Muscle of leg (tissue), 11 donors: ENCODE measurements around the gene CNTRL. TPM values are rescaled to one million over a fixed set of nuclear protein-coding genes. Genes with fewer than 3 reads are reported as not detected.

Experiments
- DNase-seq: peaks from one replicate; pipeline ENCODE4 v3.0.0; 2013
- H3K27ac ChIP-seq: one replicate; pipeline ENCODE4 v1.5.1; 2013; ENCODE audit warnings: mild to moderate bottlenecking, low read length, control low read depth
- H3K27me3 ChIP-seq: one replicate; pipeline ENCODE4 v1.6.1; 2013; ENCODE audit warnings: low read length; ENCODE audit not compliant: control insufficient read depth, insufficient read depth
- H3K36me3 ChIP-seq: one replicate; pipeline ENCODE4 v1.6.1; 2013; ENCODE audit warnings: low read length; ENCODE audit not compliant: control insufficient read depth, insufficient read depth
- H3K4me1 ChIP-seq: one replicate; pipeline ENCODE4 v1.6.1; 2013; ENCODE audit warnings: low read length; ENCODE audit not compliant: control insufficient read depth, insufficient read depth
- H3K4me3 ChIP-seq: one replicate; pipeline ENCODE4 v1.5.1; 2013; ENCODE audit warnings: low read length, control low read depth
- H3K9me3 ChIP-seq: replicated peaks from 2 replicates; pipeline ENCODE4 v1.6.1; 2013; ENCODE audit warnings: low read depth, low read length; ENCODE audit not compliant: control insufficient read depth
- WGBS: methylation state at CpG from one replicate; pipeline ENCODE4 v1.1.5; 2013; ENCODE audit warnings: missing lambda C conversion rate; ENCODE audit not compliant: insufficient coverage; 5-methylcytosine and 5-hydroxymethylcytosine counted together
- polyA plus RNA-seq, 8 donors: library from polyadenylated mRNA; unstranded; fragments of 120-200 nt; gene quantifications; one replicate each; pipeline versions ENCODE4 v1.2.1 to v1.2.3, GENCODE V29; 2013; ENCODE audit warnings: inconsistent platforms in 1 of 8, low replicate concordance in 1 of 8; ENCODE audit not compliant: insufficient read length in 8 of 8, insufficient read depth in 1 of 8
- total RNA-seq: library from RNA; stranded (reverse); fragments of 120-200 nt; gene quantifications from one replicate; pipeline ENCODE4 v1.2.4, GENCODE V29; 2013

CNTRL gene
- total and polyA plus RNA-seq, 9 donors = 14.7 to 24.6 (median 17.0) TPM

GRCh38 chr9:121150188-121150587 lies 75.4 kb downstream of the CNTRL start:
- H3K4me1 ChIP-seq = no peaks in the 10 kb centered on the region
- 64% methylated on average over 1 of the region's 2 CpGs for WGBS
- H3K27me3 ChIP-seq = no peaks in the 10 kb centered on the region
- H3K4me3 ChIP-seq = no peak overlapping the region
- no peak overlapping the region for H3K27ac ChIP-seq
- no peak for DNase-seq
- H3K9me3 ChIP-seq = no peaks in the 10 kb centered on the region
- peaks cover 62% of the 10 kb centered on the region for H3K36me3 ChIP-seq

GRCh38 chr9:121153642-121154041 lies 78.9 kb downstream of the CNTRL start:
- no peaks in the 10 kb centered on the region for H3K9me3 ChIP-seq
- no peak overlapping the region for H3K4me3 ChIP-seq
- H3K4me1 ChIP-seq = no peaks in the 10 kb centered on the region
- H3K27me3 ChIP-seq = no peaks in the 10 kb centered on the region
- 80% methylated on average over 1 of the region's 1 CpG for WGBS
- H3K27ac ChIP-seq = no peak overlapping the region
- no peak for DNase-seq
- peaks cover 50% of the 10 kb centered on the region for H3K36me3 ChIP-seq

GRCh38 chr9:121154782-121155181 lies 80.0 kb downstream of the CNTRL start:
- Histone ChIP-seq H3K36me3 (peaks cover 54% of the 10 kb centered on the region), H3K9me3 (no peaks in the 10 kb centered on the region), H3K4me3 (no peak overlapping the region), H3K4me1 (no peaks in the 10 kb centered on the region), H3K27me3 (no peaks in the 10 kb centered on the region), H3K27ac (no peak overlapping the region)
- no peak for DNase-seq
- WGBS = 100% methylated on average over 1 of the region's 6 CpGs

- H3K9me3 ChIP-seq = no peaks in the 10 kb centered on the region
- WGBS = no CpG with 5 or more reads among the region's 2 CpGs
- no peak overlapping the region for H3K4me3 ChIP-seq
- no peaks in the 10 kb centered on the region for H3K4me1 ChIP-seq
- peak; percentile 23 for DNase-seq
- H3K27ac ChIP-seq = no peak overlapping the region
- H3K27me3 ChIP-seq = no peaks in the 10 kb centered on the region
- peaks cover 51% of the 10 kb centered on the region for H3K36me3 ChIP-seq
These were observed 81.5 kb downstream of the CNTRL start for GRCh38 chr9:121156263-121156731.

- Histone ChIP-seq H3K9me3 (no peaks in the 10 kb centered on the region), H3K27me3 (no peaks in the 10 kb centered on the region), H3K27ac (no peak overlapping the region), H3K4me1 (no peaks in the 10 kb centered on the region), H3K4me3 (no peak overlapping the region), H3K36me3 (peaks cover 49% of the 10 kb centered on the region)
- 92% methylated on average over 2 of the region's 4 CpGs for WGBS
- DNase-seq = no peak
These were observed 83.2 kb downstream of the CNTRL start for GRCh38 chr9:121157939-121158338.

- no peak for DNase-seq
- no peak overlapping the region for H3K27ac ChIP-seq
- WGBS = no CpG with 5 or more reads among the region's 1 CpG
- no peaks in the 10 kb centered on the region for H3K27me3 ChIP-seq
- H3K9me3 ChIP-seq = no peaks in the 10 kb centered on the region
- H3K4me3 ChIP-seq = no peak overlapping the region
- H3K4me1 ChIP-seq = no peaks in the 10 kb centered on the region
- peaks cover 38% of the 10 kb centered on the region for H3K36me3 ChIP-seq
These were observed 85.3 kb downstream of the CNTRL start for GRCh38 chr9:121160025-121160424.

- no peak for DNase-seq
- Histone ChIP-seq H3K27me3 (no peaks in the 10 kb centered on the region), H3K27ac (no peak overlapping the region), H3K9me3 (no peaks in the 10 kb centered on the region), H3K36me3 (peaks cover 54% of the 10 kb centered on the region), H3K4me1 (no peaks in the 10 kb centered on the region), H3K4me3 (no peak overlapping the region)
- WGBS = no CpG with 5 or more reads among the region's 2 CpGs
These were observed 93.3 kb downstream of the CNTRL start for GRCh38 chr9:121168052-121168451.

GRCh38 chr9:121169094-121169601 lies 94.4 kb downstream of the CNTRL start:
- peak; percentile 29 for DNase-seq
- WGBS = no CpG with 5 or more reads among the region's 3 CpGs
- Histone ChIP-seq H3K27me3 (no peaks in the 10 kb centered on the region), H3K9me3 (no peaks in the 10 kb centered on the region), H3K36me3 (peaks cover 64% of the 10 kb centered on the region), H3K4me3 (no peak overlapping the region), H3K27ac (no peak overlapping the region), H3K4me1 (no peaks in the 10 kb centered on the region)

- H3K27ac ChIP-seq = no peak overlapping the region
- DNase-seq = no peak
- no peak overlapping the region for H3K4me3 ChIP-seq
- H3K4me1 ChIP-seq = no peaks in the 10 kb centered on the region
- no peaks in the 10 kb centered on the region for H3K9me3 ChIP-seq
- 69% methylated on average over 3 of the region's 5 CpGs for whole genome bisulfite sequencing
- peaks cover 72% of the 10 kb centered on the region for H3K36me3 ChIP-seq
- no peaks in the 10 kb centered on the region for H3K27me3 ChIP-seq
These were observed 96.5 kb downstream of the CNTRL start for GRCh38 chr9:121171236-121171635.

GRCh38 chr9:121172726-121173487 lies 98.2 kb downstream of the CNTRL start:
- WGBS = no CpG with 5 or more reads among the region's 1 CpG
- no peak overlapping the region for H3K4me3 ChIP-seq
- H3K9me3 ChIP-seq = no peaks in the 10 kb centered on the region
- H3K27ac ChIP-seq = no peak overlapping the region
- peaks cover 64% of the 10 kb centered on the region for H3K36me3 ChIP-seq
- no peaks in the 10 kb centered on the region for H3K4me1 ChIP-seq
- H3K27me3 ChIP-seq = no peaks in the 10 kb centered on the region
- no peak for DNase-seq
